GM10248 (cell line): ENCODE measurements around the gene SEMG1.

Experiments used
- CTCF ChIA-PET: fragments of 300-600 bp; sonication (Branson Sonifier 250); formaldehyde crosslinking; extraction: SDS; loops from one replicate; lab custom pipeline; 2021; ENCODE audit warnings: antibody characterized with exemption; lab: Yijun Ruan, JAX
- POLR2A ChIA-PET: fragments of 350-650 bp; sonication (Branson Sonifier 250); formaldehyde crosslinking; extraction: SDS; loops from one replicate; lab custom pipeline; 2020; ENCODE audit warnings: antibody characterized with exemption; lab: Yijun Ruan, JAX
- DNase-seq: peaks from one replicate; pipeline ENCODE4 v3.0.0; 2012; ENCODE audit errors: extremely low spot score
- TF ChIP-seq, protein P1 (sequence below): IDR thresholded peaks from 2 replicates; pipeline ENCODE4 v1.5.1; 2012; ENCODE audit warnings: mild to moderate bottlenecking, low read depth; ENCODE audit errors: extremely low read depth, missing control alignments, control extremely low read depth

Gene SEMG1

GRCh38 chr20:45189861-45190260 lies 17.0 kb upstream of the SEMG1 start:
- no peak for DNase-seq
- TF ChIP-seq, protein P1, sequence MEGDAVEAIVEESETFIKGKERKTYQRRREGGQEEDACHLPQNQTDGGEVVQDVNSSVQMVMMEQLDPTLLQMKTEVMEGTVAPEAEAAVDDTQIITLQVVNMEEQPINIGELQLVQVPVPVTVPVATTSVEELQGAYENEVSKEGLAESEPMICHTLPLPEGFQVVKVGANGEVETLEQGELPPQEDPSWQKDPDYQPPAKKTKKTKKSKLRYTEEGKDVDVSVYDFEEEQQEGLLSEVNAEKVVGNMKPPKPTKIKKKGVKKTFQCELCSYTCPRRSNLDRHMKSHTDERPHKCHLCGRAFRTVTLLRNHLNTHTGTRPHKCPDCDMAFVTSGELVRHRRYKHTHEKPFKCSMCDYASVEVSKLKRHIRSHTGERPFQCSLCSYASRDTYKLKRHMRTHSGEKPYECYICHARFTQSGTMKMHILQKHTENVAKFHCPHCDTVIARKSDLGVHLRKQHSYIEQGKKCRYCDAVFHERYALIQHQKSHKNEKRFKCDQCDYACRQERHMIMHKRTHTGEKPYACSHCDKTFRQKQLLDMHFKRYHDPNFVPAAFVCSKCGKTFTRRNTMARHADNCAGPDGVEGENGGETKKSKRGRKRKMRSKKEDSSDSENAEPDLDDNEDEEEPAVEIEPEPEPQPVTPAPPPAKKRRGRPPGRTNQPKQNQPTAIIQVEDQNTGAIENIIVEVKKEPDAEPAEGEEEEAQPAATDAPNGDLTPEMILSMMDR, result no peak
- POLR2A ChIA-PET, result no interaction called here
- CTCF ChIA-PET, result no interaction called here

- POLR2A ChIA-PET, result no interaction called here
- CTCF ChIA-PET, result no interaction called here
- TF ChIP-seq, protein P1, result no peak
- no peak for DNase-seq
These were observed 14.9 kb upstream of the SEMG1 start for GRCh38 chr20:45191926-45192325.

DNA sequence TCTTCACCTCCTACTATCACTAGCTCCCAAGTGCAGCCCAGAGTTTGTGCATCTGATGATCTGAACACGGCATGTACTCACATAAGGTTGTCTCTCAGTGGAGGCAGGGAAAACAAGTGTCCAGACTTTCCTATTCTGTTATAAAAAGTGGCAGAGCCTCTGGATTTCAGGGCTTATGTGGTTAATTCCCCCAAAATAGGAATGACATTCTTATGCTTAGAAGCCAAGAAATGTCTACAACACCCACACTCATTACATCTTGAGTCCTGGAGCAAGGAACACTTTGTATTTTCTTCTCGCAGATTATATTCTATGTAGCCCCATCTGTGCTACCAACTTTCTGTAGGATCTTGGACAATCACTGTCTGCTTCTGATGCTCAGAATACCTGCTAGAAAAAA lies 13.5 kb upstream of the SEMG1 start:
- no peak for DNase-seq
- ChIA-PET CTCF (no interaction called here), POLR2A (no interaction called here)
- TF ChIP-seq, protein P1, result no peak

DNA sequence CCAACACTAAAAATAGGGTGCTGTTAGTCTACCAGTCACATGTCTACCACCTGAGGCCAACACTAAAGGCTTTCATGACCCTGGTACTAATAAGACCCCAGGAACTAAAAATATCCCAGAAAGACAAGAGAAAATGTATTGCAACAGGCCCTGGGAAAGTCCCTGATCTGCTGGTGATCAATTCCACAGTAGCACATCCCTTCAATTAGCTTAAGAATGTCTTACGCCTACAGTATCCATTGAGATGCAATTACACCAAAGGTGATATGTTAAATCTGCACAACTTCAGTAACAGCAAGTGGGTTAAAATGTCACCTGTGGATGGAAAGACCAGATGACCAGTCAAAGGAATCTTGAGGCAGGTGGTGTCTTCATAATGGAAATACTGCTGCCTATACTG lies 3.1 kb downstream of the SEMG1 start:
- TF ChIP-seq, protein P1, result no peak
- no peak for DNase-seq
- ChIA-PET POLR2A (no interaction called here), CTCF (no interaction called here)

GRCh38 chr20:45211569-45212474 lies 5.0 kb downstream of the SEMG1 start:
- TF ChIP-seq, protein P1, result no peak
- DNase-seq, result no peak
- POLR2A ChIA-PET, result no interaction called here
- CTCF ChIA-PET, result no interaction called here

- ChIA-PET POLR2A (no interaction called here), CTCF (no interaction called here)
- TF ChIP-seq, protein P1, result no peak
- DNase-seq, result no peak
These were observed 6.0 kb downstream of the SEMG1 start for GRCh38 chr20:45212836-45213235.

DNA sequence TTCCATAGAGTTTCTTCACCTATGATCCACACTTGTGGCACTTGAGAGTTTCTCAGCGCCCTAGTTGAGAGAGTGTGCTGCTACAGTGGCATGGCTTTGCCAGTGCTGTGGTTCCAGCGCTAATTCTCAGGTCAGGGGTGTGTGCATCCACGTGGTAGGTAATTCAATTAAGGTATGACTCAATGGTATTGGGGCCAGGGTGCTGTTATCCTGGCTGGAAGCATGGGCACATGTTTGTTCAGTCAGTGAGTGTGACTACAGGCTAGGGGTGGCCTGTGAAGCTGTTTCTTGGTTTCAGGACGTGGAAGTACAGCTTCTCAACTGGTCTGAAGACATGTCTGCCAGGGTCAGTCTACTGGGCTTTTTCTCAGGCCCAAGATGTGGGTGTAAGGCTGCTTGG lies 11.3 kb downstream of the SEMG1 start:
- TF ChIP-seq, protein P1, result no peak

More for the DNA sequence above, 11.3 kb downstream of the SEMG1 start:
- DNase-seq, result no peak
- ChIA-PET POLR2A (no interaction called here), CTCF (interaction anchor here (0.8 to 1.7 kb wide), 2 partner anchors 11 to 94 kb away, joined by 3 to 4 read pairs; no protein-coding TSS in a partner anchor)
